Nephron progenitor cell (in vitro differentiated cells): Measurements from ENCODE around the gene DES.
A peak's percentile ranks its signal among the peaks of the same experiment; 100 is the strongest.
"Not testable (repeated sequence)": the region's sequence is repeated elsewhere in the genome, so short reads cannot be mapped to it uniquely, and the experiment has no call there.

Experiments
- DNase-seq: peaks from one replicate; pipeline ENCODE4 v3.0.0; 2021
- H3K27ac Mint-ChIP-seq: 2 replicates; pipeline ENCODE4 v1.8.0; 2021; ENCODE audit warnings: mild to moderate bottlenecking, moderate library complexity, mixed read lengths
- H3K27me3 Mint-ChIP-seq: 2 replicates; pipeline ENCODE4 v1.8.0; 2021; ENCODE audit warnings: mild to moderate bottlenecking, low read depth, mixed read lengths; ENCODE audit not compliant: poor library complexity
- H3K36me3 Mint-ChIP-seq: 2 replicates; pipeline ENCODE4 v1.8.0; 2021; ENCODE audit warnings: low read depth, mixed read lengths
- H3K4me1 Mint-ChIP-seq: 2 replicates; pipeline ENCODE4 v1.8.0; 2021; ENCODE audit warnings: mixed read lengths
- H3K4me3 Mint-ChIP-seq: 2 replicates; pipeline ENCODE4 v1.8.0; 2021; ENCODE audit warnings: mild to moderate bottlenecking, moderate library complexity, mixed read lengths
- H3K9me3 Mint-ChIP-seq: 2 replicates; pipeline ENCODE4 v1.8.0; 2021; ENCODE audit warnings: mild to moderate bottlenecking, moderate library complexity, mixed read lengths
- CTCF ChIP-seq: fragments of 200-600 bp; sonication (generic); IDR thresholded peaks from 2 replicates; pipeline ENCODE4 v1.5.0; 2021; ENCODE audit warnings: antibody characterized with exemption

The DES gene

DNA sequence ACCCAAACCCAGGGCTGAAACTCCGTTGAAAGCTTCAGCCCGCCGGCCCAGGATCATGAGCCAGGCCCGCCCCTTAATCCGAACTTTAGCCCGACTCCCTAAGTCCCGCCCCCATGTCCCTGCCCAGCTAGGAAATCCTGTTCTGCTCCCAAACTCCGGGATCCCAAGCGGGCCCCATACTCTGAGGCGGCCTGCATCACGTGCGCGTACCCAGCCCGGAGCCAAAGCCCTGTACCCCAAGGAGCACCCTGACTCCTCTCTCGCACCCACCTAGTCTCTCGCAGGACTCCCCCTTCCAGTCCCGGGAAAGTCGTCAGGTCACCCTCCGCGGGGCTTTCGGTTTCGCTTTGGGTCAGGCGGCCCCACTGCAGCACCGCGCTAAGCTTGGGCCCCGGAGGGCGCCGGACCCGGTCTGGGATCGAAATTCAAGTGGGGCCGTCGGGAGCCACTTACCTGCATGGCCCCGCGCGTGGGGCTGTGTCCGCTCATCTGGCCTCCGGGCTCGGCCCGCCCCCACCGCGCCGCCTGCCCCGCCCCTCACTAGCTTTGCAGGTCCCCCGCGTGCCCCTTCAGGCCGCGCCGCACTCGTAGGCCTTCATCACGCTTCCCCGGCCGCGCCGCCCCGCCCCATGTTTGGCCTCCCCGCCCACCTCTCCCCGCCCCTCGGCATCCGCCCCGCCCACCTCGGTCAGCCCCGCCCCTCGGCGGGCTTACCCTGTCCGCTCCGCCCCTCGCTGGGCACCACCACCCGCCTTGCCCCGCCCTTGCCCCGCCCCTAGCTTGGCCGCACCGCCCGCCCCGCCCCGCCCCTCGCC is 30.7 kb upstream of the DES start, which contains the start of gene DNPEP:
DNPEP (minus strand) TSS at position 607 of the 815 bp plus-strand sequence; CDS start at position 489, 118 bp downstream.
- peaks cover 25% of the 10 kb centered on the region for H3K36me3 Mint-ChIP-seq
- peak within 1 kb of the TSS; percentile 93 for H3K4me3 Mint-ChIP-seq
- no peak for TF ChIP-seq CTCF
- peak; percentile 97 for DNase-seq
- H3K27me3 Mint-ChIP-seq, result peaks cover 20% of the 10 kb centered on the region
- H3K4me1 Mint-ChIP-seq, result peaks cover 21% of the 10 kb centered on the region
- H3K27ac Mint-ChIP-seq, result peak within 1 kb of the TSS; percentile 92
- H3K9me3 Mint-ChIP-seq, result peaks cover 13% of the 10 kb centered on the region

- peaks cover 26% of the 10 kb centered on the region for H3K27me3 Mint-ChIP-seq
- peak; percentile 40 for TF ChIP-seq CTCF
- H3K4me1 Mint-ChIP-seq, result peaks cover 21% of the 10 kb centered on the region
- peaks cover 20% of the 10 kb centered on the region for H3K36me3 Mint-ChIP-seq
- peaks cover 18% of the 10 kb centered on the region for H3K9me3 Mint-ChIP-seq
- H3K27ac Mint-ChIP-seq, result peak overlapping the region; percentile 32
- peak; percentile 99 for DNase-seq
- peak overlapping the region; percentile 77 for H3K4me3 Mint-ChIP-seq
Measured at GRCh38 chr2:219388121-219388906, 29.9 kb upstream of the DES start.

- H3K27me3 Mint-ChIP-seq, result peaks cover 26% of the 10 kb centered on the region
- peak overlapping the region; percentile 77 for H3K4me3 Mint-ChIP-seq
Measured at GRCh38 chr2:219388907-219389156, 29.3 kb upstream of the DES start.

DNA sequence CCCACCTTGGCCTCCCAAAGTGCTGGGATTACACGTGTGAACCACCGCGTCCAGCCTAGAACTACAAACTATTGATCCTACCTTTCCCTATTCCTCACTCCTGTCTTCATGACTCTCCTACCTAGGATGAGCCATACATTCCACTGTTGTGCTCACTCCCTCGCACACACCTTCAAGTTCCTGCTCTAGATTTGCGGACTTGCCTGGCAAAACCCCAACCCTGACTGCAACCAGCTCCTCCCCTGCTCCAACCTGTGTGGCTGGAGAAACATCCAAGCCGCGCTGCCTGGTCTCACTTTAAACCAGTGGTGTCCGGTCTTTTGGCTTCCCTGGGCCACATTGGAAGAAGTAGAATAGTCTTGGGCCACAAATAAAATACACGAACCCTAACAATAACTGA is 25.4 kb upstream of the DES start:
- Mint-ChIP-seq H3K4me3 (no peak overlapping the region), H3K27me3 (peaks cover 33% of the 10 kb centered on the region), H3K9me3 (peaks cover 25% of the 10 kb centered on the region), H3K4me1 (peaks cover 18% of the 10 kb centered on the region), H3K27ac (no peak overlapping the region), H3K36me3 (no peaks in the 10 kb centered on the region)
- DNase-seq, result no peak
- TF ChIP-seq CTCF, result no peak

More at GRCh38 chr2:219388907-219389156, 29.3 kb upstream of the DES start:
- Mint-ChIP-seq H3K27ac (peak overlapping the region; percentile 32), H3K4me1 (peaks cover 21% of the 10 kb centered on the region), H3K36me3 (peaks cover 14% of the 10 kb centered on the region), H3K9me3 (peaks cover 22% of the 10 kb centered on the region)
- no peak for DNase-seq
- TF ChIP-seq CTCF, result no peak

- peaks cover 30% of the 10 kb centered on the region for H3K4me1 Mint-ChIP-seq
- not testable (repeated sequence) for H3K27ac Mint-ChIP-seq, DNase-seq, H3K4me3 Mint-ChIP-seq, H3K36me3 Mint-ChIP-seq
- H3K9me3 Mint-ChIP-seq, result peaks cover 22% of the 10 kb centered on the region
- peaks cover 33% of the 10 kb centered on the region for H3K27me3 Mint-ChIP-seq
Measured at GRCh38 chr2:219395056-219395455, 23.1 kb upstream of the DES start.

DNA sequence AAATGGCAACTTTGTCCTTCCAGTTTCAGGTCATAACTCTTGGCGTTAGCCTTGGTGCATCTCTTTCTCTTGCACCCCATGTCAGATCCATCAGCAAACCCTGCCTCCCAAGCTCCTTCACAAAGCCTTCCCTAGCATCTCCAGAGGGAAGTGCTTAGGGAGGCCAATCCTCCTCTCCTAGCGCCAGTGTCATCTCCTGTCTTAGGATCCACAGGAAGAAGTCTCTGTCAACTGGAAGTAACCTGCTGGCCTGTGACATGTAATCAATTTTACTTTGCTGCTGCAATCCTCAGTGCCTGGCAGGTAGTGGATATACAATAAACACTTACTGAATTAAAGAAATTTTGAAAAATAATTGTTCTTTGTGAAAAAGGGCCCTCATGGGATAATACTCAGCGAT is 22.6 kb upstream of the DES start:
- no peak for TF ChIP-seq CTCF
- Mint-ChIP-seq H3K4me1 (peaks cover 35% of the 10 kb centered on the region), H3K4me3 (no peak overlapping the region), H3K27me3 (peaks cover 36% of the 10 kb centered on the region), H3K36me3 (no peaks in the 10 kb centered on the region), H3K27ac (no peak overlapping the region), H3K9me3 (peaks cover 17% of the 10 kb centered on the region)
- no peak for DNase-seq
